ENCODE measurements around the gene SORCS3. TPM values are rescaled to one million over a fixed set of nuclear protein-coding genes. Genes with fewer than 3 reads are reported as not detected.

SORCS3 gene
- total RNA-seq, 1 donor from 2014 or later, result not detected

DNA sequence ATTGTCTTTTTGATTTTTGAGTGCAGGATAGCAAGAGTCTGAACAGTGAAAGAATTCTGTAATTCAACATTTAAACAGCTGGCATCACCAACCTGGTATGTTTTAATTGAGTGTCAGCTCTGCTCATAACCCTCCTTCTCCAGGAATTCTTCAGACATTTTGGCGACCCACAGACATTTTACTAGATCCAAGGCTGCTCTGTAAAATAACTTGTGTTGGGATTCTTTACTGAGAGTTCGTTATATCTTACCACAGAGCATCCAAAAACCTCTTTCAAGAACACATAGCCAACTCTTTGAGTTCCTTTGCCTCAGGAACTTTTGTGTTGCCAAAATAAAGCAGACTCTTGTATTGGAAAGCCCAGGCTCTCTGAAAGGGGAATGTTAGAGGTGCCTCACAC, 27.7 kb upstream of the SORCS3 start:
- H3K36me3 ChIP-seq, result no peaks in the 10 kb centered on the region
- H3K27ac ChIP-seq, result no peak overlapping the region
- no peaks in the 10 kb centered on the region for H3K9me3 ChIP-seq
- no peaks in the 10 kb centered on the region for H3K4me1 ChIP-seq
- DNase-seq (no peak), ATAC-seq (no peak)
- TF ChIP-seq, protein P1, sequence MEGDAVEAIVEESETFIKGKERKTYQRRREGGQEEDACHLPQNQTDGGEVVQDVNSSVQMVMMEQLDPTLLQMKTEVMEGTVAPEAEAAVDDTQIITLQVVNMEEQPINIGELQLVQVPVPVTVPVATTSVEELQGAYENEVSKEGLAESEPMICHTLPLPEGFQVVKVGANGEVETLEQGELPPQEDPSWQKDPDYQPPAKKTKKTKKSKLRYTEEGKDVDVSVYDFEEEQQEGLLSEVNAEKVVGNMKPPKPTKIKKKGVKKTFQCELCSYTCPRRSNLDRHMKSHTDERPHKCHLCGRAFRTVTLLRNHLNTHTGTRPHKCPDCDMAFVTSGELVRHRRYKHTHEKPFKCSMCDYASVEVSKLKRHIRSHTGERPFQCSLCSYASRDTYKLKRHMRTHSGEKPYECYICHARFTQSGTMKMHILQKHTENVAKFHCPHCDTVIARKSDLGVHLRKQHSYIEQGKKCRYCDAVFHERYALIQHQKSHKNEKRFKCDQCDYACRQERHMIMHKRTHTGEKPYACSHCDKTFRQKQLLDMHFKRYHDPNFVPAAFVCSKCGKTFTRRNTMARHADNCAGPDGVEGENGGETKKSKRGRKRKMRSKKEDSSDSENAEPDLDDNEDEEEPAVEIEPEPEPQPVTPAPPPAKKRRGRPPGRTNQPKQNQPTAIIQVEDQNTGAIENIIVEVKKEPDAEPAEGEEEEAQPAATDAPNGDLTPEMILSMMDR (IDR thresholded peaks at IDR 0.05), result no peak
- H3K27me3 ChIP-seq (ENCODE audit: low read depth), result no peaks in the 10 kb centered on the region
- H3K4me3 ChIP-seq, result no peak overlapping the region
- intact Hi-C loops (cut with DNase I), result no loop called here

DNA sequence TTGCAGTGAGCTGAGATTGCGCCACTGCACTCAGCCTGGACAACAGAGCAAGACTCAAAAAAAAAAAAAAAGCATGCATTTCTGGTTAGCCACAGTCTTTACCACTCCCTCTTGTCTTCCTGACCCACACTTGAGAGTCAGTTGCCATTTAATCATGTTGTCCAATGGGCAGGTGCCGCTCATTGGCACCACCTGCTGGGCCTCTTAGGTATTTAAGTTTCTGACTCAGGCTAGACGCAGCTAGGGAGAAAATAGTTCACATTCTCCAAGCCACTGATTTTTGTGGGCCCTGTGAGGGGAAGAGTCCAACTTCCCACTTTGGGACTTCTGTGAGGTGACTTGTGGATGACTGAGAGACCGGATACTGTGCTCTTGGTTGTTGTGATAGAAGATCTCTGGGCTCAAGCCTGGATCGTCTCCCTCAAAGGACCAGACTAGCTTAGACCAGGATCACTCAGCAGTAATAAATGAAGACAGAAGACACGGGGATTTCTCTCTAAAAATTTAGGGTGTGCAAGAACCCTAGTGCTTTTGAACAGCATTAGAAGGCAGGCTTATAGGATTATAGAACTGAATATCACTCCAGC, 26.8 kb upstream of the SORCS3 start:
- H3K36me3 ChIP-seq, result no peaks in the 10 kb centered on the region

DNA sequence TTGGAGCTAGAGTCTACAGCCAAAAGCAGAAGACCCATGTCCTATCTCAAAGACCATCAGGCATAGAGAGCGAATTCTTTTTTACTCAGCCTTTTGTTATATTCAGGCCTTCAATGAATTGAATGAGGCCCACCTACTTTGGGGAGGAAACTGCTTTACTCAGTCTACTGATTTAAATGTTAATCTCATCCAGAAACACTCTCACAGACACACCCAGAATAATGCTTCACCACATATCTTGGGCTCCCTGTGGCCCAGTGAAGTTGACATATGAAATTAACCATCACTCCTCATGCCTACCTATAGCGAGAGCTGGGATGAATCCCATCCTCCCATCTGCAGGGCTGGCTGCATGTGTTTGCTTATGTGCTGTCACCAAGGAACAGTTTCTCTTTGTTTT, 26.0 kb upstream of the SORCS3 start:
- Histone ChIP-seq H3K36me3 (no peaks in the 10 kb centered on the region), H3K4me3 (no peak overlapping the region), H3K27me3 (ENCODE audit: low read depth) (peaks cover 4% of the 10 kb centered on the region), H3K27ac (no peak overlapping the region), H3K9me3 (no peaks in the 10 kb centered on the region), H3K4me1 (no peaks in the 10 kb centered on the region)
- ATAC-seq, result no peak
- DNase-seq, result no peak
- TF ChIP-seq, protein P1 (IDR thresholded peaks at IDR 0.05), result no peak
- intact Hi-C loops (cut with DNase I), result no loop called here

More for the DNA sequence above, 26.8 kb upstream of the SORCS3 start:
- no peaks in the 10 kb centered on the region for H3K4me1 ChIP-seq
- DNase-seq (no peak), ATAC-seq (no peak)
- H3K27ac ChIP-seq, result no peak overlapping the region
- H3K9me3 ChIP-seq, result no peaks in the 10 kb centered on the region
- no peak overlapping the region for H3K4me3 ChIP-seq
- TF ChIP-seq, protein P1 (IDR thresholded peaks at IDR 0.05), result peak; percentile 25
- intact Hi-C loops (cut with DNase I), result no loop called here
- peaks cover 4% of the 10 kb centered on the region for H3K27me3 ChIP-seq (ENCODE audit: low read depth)

DNA sequence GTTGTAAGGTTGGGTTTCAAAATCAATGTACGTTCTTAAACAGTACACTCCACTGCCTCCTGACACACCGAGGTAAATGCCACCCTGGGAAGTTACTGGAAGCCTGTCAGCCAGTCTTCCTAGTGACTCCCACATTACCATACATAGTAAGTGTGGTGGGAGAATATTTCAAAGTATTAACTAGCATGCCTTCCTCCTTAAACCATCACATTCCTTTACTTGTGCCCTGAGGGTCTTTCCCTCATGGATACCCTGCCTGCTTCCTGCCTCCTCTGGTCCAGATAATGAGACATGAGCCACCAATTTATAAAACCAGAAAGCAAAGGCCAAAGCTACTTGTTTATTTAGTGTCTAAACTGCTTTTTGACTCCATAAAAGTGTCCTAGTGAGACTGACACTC, 23.3 kb upstream of the SORCS3 start:
- Histone ChIP-seq H3K27me3 (ENCODE audit: low read depth) (peaks cover 13% of the 10 kb centered on the region), H3K4me1 (no peaks in the 10 kb centered on the region), H3K9me3 (no peaks in the 10 kb centered on the region), H3K4me3 (no peak overlapping the region), H3K36me3 (no peaks in the 10 kb centered on the region), H3K27ac (no peak overlapping the region)
- no peak for ATAC-seq
- DNase-seq, result no peak
- TF ChIP-seq, protein P1 (IDR thresholded peaks at IDR 0.05), result no peak
- intact Hi-C loops (cut with DNase I), result no loop called here

DNA sequence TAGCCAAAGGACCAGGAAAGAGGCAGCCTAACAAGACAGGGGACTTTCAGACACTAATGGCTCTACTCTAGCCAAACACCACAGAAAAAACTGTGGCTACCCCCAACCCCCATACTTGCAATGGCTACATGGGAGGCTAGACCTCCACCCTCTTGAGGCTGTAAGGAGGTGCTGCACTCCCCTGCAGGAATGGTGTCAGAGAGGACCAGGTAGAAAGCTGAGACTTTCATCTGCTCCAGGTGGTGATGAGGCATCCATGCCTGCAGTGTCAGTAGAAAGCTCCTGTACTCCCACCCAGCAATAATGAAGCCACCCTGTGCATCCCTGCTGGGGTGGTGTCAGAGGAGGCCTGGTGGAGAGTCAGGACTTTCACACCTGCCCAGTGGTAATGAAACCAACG, 18.9 kb upstream of the SORCS3 start:
- intact Hi-C loops (cut with DNase I), result no loop called here
- no peaks in the 10 kb centered on the region for H3K4me1 ChIP-seq
- H3K9me3 ChIP-seq, result no peaks in the 10 kb centered on the region
- DNase-seq (no peak), ATAC-seq (no peak)
- TF ChIP-seq, protein P1 (IDR thresholded peaks at IDR 0.05), result no peak
- peaks cover 27% of the 10 kb centered on the region for H3K27me3 ChIP-seq (ENCODE audit: low read depth)
- H3K4me3 ChIP-seq, result no peak overlapping the region
- H3K36me3 ChIP-seq, result no peaks in the 10 kb centered on the region
- no peak overlapping the region for H3K27ac ChIP-seq

Data from lower lobe of right lung (tissue), 2 donors.